ENCODE results near the gene HRC. TPM values are rescaled to one million over a fixed set of nuclear protein-coding genes. Genes with fewer than 3 reads are reported as not detected.

HRC gene
- total and polyA plus RNA-seq, 2 of the 8 experiments (the other 6 are each of a cell fraction or from before 2014, with no cell fraction given), result 2.3 to 2.6 TPM

GRCh38 chr19:49127674-49128544 lies 27.3 kb downstream of the HRC start (continued):
- TF ChIP-seq TAF7 (optimal IDR thresholded peaks at IDR 0.05; ENCODE audit: borderline replicate concordance, low read depth, low read length) (peak; percentile 39), YY1 (IDR thresholded peaks at IDR 0.05; ENCODE audit: low read depth, low read length) (peak; percentile 86), USF2 (IDR thresholded peaks at IDR 0.05; ENCODE audit: low read length) (no peak), ATF2 (IDR thresholded peaks at IDR 0.05; ENCODE audit: low read length) (no peak), EZH2 (IDR thresholded peaks at IDR 0.05; ENCODE audit: low read depth, low read length, severe bottlenecking) (no peak), SAP30 (IDR thresholded peaks at IDR 0.05; ENCODE audit: insufficient read depth, insufficient replicate concordance, low read length) (no peak), JUN (IDR thresholded peaks at IDR 0.05; ENCODE audit: low read depth, low read length) (no peak), CTBP2 (IDR thresholded peaks at IDR 0.05; ENCODE audit: borderline replicate concordance, insufficient read depth, insufficient read length, low read length) (no peak), ZNF274 (IDR thresholded peaks at IDR 0.05; ENCODE audit: borderline replicate concordance, extremely low read depth, low read length) (no peak), E2F6 (IDR thresholded peaks at IDR 0.05) (peak; percentile 97), NANOG (IDR thresholded peaks at IDR 0.05; ENCODE audit: insufficient read depth, low read depth, low read length, poor library complexity, severe bottlenecking) (no peak), TBP (IDR thresholded peaks at IDR 0.05; ENCODE audit: low read depth, low read length) (0 out of 2 replicates have a peak, but pooled peaks have one; percentile 8)

All from H1 (cell line).